Endothelial cell of umbilical vein (primary cell): Measurements from ENCODE around the gene PSMA5.

Experiments used
- EZH2 ChIP-seq: IDR thresholded peaks from 2 replicates; pipeline ENCODE4 v1.6.1; 2012; ENCODE audit warnings: borderline replicate concordance, low read depth, mild to moderate bottlenecking, moderate library complexity, low read length, inconsistent platforms; ENCODE audit not compliant: severe bottlenecking
- FOS ChIP-seq: IDR thresholded peaks from 2 replicates; pipeline ENCODE4 v1.6.1; 2011; ENCODE audit warnings: mild to moderate bottlenecking, low read length, moderate library complexity, borderline replicate concordance; ENCODE audit not compliant: insufficient read depth
- TF ChIP-seq, protein P1 (sequence below), 2 donors: IDR thresholded peaks; 1 replicate in 1 of 2; 2 replicates in 1 of 2; pipeline ENCODE4 v1.5.1; 2011; ENCODE audit warnings: low read length in 2 of 2, mild to moderate bottlenecking in 2 of 2, moderate library complexity in 2 of 2, control low read depth in 1 of 2, inconsistent platforms in 1 of 2, low read depth in 1 of 2; ENCODE audit not compliant: insufficient read depth in 1 of 2; ENCODE audit errors: extremely low read depth in 1 of 2
- TF ChIP-seq, protein P2 (sequence below): IDR thresholded peaks from 2 replicates; pipeline ENCODE4 v1.6.1; 2011; ENCODE audit not compliant: insufficient read depth, insufficient read length

DNA sequence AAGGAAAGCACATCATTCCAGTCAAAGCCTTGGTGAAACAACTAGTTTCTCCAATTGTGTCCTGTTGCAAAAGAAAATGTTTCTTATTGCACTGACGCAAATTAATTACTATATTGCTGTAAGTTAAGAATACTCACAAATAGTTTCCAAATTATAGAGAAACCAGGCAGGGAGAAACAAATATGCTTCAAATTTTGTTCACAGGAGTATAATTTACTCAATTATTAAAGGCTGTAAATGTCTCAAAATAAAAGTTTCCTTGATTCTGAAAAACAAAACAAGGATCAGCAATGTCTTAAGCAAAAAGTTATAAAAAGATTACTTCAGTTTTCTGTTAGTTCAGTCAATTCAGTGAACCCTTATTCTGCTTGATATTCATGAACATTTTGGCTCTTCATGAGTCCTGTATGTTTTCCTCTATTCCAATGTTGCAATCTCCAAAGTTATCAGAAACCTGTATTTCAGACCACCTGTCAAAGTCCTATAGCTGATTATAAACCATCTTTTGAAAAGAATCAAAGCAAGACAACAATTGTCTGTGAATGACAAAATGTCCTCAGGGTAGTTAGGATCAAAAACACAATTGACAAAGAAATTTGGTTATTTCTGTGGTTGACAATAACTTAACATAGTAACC, 28.4 kb upstream of the PSMA5 start:
- TF ChIP-seq EZH2 (no peak), FOS (no peak)
- TF ChIP-seq, protein P1, sequence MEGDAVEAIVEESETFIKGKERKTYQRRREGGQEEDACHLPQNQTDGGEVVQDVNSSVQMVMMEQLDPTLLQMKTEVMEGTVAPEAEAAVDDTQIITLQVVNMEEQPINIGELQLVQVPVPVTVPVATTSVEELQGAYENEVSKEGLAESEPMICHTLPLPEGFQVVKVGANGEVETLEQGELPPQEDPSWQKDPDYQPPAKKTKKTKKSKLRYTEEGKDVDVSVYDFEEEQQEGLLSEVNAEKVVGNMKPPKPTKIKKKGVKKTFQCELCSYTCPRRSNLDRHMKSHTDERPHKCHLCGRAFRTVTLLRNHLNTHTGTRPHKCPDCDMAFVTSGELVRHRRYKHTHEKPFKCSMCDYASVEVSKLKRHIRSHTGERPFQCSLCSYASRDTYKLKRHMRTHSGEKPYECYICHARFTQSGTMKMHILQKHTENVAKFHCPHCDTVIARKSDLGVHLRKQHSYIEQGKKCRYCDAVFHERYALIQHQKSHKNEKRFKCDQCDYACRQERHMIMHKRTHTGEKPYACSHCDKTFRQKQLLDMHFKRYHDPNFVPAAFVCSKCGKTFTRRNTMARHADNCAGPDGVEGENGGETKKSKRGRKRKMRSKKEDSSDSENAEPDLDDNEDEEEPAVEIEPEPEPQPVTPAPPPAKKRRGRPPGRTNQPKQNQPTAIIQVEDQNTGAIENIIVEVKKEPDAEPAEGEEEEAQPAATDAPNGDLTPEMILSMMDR (IDR thresholded peaks at IDR 0.05; ENCODE audit: extremely low read depth in 1 of 2, insufficient read depth in 1 of 2, low read depth in 1 of 2, low read length in 2 of 2), result no peak
- TF ChIP-seq, protein P2, sequence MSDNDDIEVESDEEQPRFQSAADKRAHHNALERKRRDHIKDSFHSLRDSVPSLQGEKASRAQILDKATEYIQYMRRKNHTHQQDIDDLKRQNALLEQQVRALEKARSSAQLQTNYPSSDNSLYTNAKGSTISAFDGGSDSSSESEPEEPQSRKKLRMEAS, result no peak
